Kidney glomerular epithelial cell (primary cell): ENCODE measurements around the gene SKAP1.

ENCODE experiments used
- DNase-seq: peaks from one replicate; lab custom pipeline; 2025; lab: John Stamatoyannopoulos, UW

The SKAP1 gene

GRCh38 chr17:48175692-48176470, 254.1 kb downstream of the SKAP1 start:
- DNase-seq: no peak

- no peak for DNase-seq
These were observed 255.0 kb downstream of the SKAP1 start for GRCh38 chr17:48174833-48175523.

GRCh38 chr17:48173191-48173984, 256.6 kb downstream of the SKAP1 start:
- DNase-seq: no peak

GRCh38 chr17:48169926-48170325, 260.1 kb downstream of the SKAP1 start:
- DNase-seq: no peak

GRCh38 chr17:48163809-48164208, 266.2 kb downstream of the SKAP1 start:
- no peak for DNase-seq

- DNase-seq: no peak
These were observed 267.0 kb downstream of the SKAP1 start for GRCh38 chr17:48162946-48163506.

- no peak for DNase-seq
These were observed 267.6 kb downstream of the SKAP1 start for GRCh38 chr17:48162306-48162934.

- DNase-seq: no peak
These were observed 268.7 kb downstream of the SKAP1 start for GRCh38 chr17:48161127-48161905.

- no peak for DNase-seq
These were observed 269.6 kb downstream of the SKAP1 start for GRCh38 chr17:48160177-48161081.

- DNase-seq: no peak
These were observed 270.8 kb downstream of the SKAP1 start for GRCh38 chr17:48159232-48159631.

- no peak for DNase-seq
These were observed 274.0 kb downstream of the SKAP1 start for GRCh38 chr17:48155889-48156611.

- peak; percentile 23 for DNase-seq
These were observed 276.2 kb downstream of the SKAP1 start for GRCh38 chr17:48153691-48154358.

GRCh38 chr17:48152289-48152688, 277.7 kb downstream of the SKAP1 start:
- DNase-seq: no peak

- no peak for DNase-seq
These were observed 278.8 kb downstream of the SKAP1 start for GRCh38 chr17:48151220-48151619.

GRCh38 chr17:48150597-48151001, 279.4 kb downstream of the SKAP1 start:
- DNase-seq: no peak

GRCh38 chr17:48149787-48150463, 280.1 kb downstream of the SKAP1 start:
- DNase-seq: no peak

GRCh38 chr17:48148854-48149786, 280.9 kb downstream of the SKAP1 start:
- DNase-seq: no peak
